GM21360 (cell line): ENCODE measurements around the gene GBP1.
"Not testable (repeated sequence)": the region's sequence is repeated elsewhere in the genome, so short reads cannot be mapped to it uniquely, and the experiment has no call there.

Experiments used
- ATAC-seq: cut with Tn5 transposase; IDR thresholded peaks from one replicate; pipeline ENCODE4 v1.9.1; 2021; ENCODE audit warnings: mild to moderate bottlenecking, moderate library complexity; ENCODE audit not compliant: unreplicated experiment

Gene GBP1, protein sequence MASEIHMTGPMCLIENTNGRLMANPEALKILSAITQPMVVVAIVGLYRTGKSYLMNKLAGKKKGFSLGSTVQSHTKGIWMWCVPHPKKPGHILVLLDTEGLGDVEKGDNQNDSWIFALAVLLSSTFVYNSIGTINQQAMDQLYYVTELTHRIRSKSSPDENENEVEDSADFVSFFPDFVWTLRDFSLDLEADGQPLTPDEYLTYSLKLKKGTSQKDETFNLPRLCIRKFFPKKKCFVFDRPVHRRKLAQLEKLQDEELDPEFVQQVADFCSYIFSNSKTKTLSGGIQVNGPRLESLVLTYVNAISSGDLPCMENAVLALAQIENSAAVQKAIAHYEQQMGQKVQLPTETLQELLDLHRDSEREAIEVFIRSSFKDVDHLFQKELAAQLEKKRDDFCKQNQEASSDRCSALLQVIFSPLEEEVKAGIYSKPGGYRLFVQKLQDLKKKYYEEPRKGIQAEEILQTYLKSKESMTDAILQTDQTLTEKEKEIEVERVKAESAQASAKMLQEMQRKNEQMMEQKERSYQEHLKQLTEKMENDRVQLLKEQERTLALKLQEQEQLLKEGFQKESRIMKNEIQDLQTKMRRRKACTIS

DNA sequence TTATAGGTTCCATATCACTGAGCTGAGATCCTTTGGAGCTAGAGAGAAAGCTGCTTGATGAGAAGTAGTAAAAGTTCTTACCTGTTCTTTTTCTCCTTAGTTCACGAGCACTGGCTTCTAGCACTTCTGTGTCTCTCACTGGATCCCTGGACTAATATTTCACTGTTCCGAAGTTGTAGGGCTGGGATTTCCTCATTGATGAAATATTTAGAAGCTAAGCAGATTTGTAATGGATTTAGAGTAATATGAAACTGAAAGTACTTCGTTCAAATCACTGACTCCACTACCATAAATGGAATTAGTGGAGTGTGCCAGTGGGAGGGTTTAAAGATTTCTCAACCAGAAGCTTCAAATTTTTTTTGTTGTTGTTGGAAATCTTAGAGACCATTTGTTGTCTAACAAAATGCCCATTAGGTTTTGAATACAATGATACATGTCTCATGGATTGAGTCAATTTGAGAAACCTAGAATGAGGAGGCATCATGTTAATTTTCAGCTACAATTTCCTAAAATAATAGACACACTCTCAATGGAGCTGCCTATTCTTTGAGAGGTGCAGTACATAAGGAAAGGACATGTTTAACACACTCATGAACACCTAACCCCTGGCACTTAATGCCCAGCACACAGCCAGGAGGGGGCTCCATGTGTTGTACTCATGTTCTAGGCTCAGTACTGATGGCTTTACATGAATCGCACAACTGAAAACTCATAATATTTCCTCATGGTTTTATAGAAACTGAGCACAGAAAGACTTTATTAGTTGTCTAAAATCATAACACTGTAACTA is at the start of gene GBP1:
Gene GBP1 (minus strand): TSS at position 130 of the 790 bp plus-strand sequence. CDS start 1,974 bp downstream, outside the sequence.
- peak; percentile 67 for ATAC-seq

DNA sequence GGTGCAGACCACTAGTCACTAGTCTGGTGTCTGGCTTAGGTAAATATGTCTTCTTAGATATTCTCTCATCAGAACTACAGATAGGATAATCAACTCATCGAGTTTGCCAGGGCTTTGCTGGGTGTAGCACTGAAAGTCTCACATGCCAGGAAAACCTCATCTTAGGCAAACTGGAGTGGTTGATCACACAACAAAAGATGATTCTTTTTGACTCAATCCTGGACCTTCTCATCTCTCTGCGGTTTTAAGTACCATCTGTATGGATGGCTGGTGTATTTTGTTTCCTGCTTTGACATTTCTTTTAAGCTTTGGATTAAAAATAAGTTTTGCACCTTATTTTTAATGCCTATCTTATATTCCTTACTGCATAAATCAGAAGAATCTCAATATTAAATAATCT is 49.7 kb upstream of the GBP1 start:
- ATAC-seq: no peak

DNA sequence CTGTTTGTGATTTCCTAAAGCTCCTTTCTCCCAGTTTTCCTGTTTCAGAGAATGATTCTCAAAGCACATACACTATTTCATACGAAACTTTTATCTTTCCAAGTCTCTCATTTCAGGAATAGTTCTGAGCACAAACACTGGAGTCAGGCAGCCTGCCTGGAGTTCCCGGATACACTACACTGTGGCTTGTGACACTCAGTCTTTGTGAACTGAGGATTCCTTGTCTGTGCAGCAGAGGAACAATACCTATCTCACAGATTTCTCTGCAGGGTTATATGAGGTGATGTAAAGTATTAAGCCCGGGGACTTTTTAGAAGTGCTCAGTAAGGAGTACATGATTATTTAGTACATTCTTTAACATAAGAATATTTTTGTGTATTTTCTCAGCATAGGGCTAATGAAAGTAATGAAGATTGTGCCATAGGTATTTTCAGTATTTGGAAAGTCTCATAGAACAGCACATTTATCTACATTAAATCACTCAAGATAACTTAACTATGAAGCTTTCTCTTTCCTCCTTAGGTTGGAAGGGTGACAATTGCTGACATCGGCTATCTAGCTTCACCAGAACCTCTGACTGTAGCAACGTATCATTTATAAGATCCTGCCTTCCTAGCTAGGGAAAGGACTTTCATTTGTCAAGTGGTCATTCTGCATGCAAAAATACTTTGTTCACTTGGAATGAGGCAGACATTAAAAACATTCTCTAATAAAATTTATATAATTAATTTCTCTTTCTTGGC is 48.0 kb upstream of the GBP1 start:
- ATAC-seq: no peak

DNA sequence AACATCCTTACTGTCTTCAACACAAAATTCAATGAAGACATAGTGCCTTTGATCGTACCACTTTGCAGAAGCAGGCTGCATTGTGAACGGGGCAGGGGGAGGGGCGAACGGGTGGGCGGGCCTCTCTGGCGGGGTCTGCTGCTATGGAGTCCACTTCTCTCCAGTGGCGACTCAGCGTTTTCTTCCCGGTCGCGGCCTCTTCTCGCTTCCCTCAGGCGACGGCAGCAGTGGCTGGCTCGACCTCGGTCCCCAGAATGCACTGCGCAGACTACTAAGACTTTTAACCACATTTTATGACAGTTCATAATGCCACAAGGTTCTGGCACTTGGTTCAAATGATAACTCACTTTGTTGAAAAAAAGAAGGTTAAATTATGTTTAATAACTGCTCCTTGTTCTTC is 39.7 kb upstream of the GBP1 start:
- ATAC-seq: no peak

DNA sequence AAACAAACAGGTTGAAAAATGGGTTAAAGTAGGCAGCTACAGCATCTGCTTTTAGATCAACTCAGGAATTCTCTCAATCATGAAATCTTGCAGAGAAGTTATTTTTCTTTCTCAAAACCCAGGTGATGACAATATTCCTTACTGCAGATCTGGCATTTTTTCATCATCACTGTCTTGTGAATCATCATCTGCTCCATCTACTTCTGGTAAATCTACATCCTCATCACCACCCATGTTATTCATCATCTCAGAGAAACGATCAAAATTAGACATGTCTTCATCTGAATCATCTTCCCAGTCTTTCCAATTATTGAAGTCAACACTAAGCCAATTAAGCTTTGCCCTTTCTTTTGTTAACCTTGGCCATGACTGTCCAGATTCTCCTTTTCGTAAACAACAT is 39.1 kb upstream of the GBP1 start:
- no peak for ATAC-seq

DNA sequence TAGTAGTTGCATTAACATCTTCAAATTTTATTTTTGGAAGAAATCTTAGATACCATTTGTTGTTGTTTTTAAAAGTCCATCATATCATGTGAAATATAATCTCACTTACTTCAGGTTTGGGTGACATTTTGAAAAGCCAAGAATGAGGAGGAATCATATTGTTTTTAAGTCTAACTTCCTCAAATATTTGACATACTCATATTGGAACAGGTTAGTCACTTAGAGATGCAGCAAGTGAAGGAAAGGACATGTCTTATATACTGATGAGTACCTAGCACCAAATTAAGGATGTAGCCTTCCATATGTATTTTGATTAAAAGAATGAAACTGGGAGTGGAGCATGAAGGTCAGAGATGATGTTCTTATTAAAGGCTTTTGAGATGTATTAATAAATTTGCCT is 37.0 kb upstream of the GBP1 start:
- no peak for ATAC-seq

DNA sequence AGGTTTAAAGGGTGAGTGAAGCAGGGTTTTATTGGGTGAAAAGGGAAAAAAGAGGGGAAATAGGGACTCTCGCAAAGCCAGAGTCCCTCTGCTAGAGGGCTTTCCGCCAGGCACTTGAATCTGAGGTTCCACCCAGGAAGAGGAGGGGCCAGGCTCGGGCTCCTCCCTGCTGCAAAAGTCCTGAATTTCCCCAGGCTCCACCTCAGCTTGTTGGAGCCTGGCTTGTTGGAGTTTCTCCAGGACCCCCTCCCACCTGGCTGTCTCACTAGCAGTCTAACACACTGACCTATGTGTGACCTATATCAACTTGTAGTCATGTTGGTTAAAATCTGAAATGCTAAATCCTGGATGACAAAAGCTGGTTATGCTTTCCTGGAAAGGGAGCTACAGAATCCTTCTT is 35.4 kb upstream of the GBP1 start:
- ATAC-seq: no peak

DNA sequence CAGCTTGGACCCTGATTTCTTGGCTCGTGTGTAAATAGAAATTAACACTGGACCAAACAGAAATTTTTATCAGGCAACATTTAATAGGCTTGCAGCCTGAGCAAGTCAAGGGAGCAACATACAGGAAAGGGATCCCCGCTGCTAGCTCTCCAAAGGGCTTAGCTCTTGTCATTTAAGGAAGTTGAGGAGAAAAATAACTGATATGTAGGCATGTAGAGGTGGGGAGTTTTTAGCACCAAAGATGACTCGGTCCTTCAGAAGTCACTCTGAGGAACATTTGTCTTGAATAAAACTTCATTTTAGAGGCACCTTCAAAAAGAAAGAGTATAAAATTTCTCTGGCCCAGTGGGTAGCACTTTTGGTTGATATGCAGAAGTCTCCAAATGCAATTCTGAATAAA is 33.8 kb upstream of the GBP1 start:
- no peak for ATAC-seq

DNA sequence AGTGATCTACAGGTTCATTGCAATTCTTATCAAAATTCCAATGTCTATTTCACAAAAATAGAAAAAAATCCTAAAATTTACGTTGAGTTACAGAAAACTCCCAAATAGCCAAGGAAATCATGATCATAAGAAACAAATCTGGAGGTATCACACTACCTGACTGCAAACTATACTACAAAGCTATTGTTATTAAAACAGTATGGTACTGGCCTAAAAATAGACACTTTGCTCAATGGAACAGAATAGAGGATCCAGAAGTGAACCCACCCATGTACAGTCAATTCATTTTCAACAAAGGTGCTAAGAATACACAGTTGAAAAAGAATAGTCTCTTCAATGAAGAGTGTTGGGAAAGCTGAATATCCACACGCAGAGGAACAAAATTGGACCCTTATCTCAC is 30.7 kb upstream of the GBP1 start:
- ATAC-seq: no peak

DNA sequence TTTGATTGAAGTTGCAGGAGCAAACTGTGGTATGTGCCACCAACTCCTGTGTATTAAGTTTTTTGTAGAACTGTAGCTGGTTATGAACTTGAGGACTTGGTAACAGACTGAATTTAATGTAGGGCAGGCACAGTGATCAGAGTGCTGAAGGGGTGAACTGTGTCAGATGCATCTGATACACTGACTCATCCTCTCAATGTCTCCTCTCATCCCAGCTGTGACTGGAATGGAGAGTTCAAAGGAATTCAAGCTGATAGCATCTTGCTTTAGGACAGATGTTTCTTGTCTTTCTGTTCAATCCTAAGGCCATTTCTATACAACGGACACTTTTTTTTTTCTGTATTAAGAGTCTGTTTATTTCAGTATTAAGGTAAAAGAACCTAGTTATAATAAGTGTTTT is 25.0 kb upstream of the GBP1 start:
- no peak for ATAC-seq

DNA sequence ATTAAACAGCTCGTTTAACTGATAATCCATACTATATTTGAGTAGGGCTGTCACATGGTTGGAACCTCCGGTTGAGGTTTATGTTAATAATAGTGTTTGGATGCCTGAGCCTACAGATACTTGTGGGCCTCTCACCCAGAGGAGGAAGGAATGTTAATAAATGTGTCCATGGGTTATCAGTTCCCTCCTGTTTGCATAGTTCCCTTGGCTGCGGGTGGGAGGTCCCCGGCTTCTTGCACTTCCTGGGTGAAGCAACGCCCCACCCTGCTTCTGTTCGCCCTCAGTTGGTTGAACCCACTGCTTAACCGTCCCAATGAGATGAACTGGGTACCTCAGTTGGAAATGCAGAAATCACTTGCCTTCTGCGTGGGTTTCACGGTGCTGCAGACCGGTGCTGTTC is 23.6 kb upstream of the GBP1 start:
- no peak for ATAC-seq

DNA sequence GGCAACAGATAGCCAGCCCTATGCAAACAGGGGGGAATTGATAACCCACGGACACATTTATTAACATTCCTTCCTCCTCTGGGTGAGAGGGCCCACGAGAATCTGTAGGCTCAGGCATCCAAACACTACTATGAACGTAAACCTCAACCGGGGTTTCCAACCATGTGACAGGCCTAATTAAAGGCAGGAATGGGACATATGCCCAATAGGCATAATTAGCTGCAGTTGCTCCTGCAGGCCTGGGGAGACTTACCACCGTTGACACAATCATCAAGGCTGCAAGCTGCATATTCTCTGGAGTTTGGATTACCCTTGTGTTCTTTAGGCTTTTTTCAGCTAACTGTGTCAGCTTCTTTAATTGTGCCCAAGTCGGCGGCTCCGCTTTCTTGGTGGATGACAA is 22.2 kb upstream of the GBP1 start:
- no peak for ATAC-seq

DNA sequence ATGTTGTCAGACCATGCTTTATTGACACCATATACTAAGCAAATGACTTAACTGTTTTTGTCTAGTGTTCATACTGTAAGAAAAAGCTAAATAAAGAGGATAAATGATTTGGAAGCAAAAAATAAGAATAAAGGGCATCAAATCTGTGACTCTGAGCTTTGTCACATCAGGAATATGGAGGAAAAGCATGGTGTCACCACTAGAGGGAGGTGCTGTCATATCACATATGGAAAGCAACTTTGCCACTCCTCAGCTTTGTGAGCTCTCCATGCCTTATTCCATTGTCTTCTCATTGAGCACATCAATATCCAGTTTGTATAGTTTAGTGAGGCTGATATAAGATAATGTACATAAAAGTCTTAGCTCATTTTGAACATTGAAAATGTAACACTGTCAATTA is 20.8 kb upstream of the GBP1 start:
- ATAC-seq: no peak

DNA sequence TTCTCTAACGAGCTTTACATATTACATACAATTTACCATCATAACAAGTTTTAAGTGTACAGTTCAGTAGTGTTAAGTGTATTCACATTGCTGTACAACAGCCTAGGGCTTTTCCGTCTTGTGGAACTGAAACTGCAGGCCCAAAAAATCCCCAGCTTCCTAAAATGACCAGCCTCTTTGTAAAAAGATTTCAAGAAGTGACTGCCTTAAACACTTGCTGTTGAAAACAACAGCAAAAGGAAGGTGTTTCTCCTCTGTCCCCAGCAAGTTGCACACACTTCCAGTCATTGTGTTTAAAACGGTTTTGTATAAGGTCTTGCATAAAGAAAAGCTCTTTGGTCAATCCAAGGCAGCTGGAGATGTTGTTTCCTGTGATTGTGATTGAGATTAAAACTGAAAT is 16.0 kb upstream of the GBP1 start:
- no peak for ATAC-seq

DNA sequence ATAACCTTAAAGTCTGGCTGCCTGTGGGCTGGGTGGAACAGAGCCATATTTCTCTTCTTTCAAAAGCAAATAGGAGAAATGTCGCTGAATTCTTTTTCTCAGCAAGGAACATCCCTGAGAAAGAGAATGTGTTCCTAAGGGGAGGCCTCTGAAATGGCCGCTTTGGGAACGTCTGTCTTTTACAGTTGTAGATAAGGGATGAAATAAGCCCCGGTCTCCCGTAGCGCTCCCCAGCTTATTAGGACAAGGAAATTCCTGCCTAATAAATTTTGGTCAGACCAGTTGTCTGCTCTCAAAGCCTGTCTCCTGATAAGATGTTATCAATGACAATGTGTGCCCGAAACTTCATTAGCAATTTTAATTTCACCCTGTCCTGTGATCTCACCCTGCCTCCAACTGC is 15.1 kb upstream of the GBP1 start:
- not testable (repeated sequence) for ATAC-seq

DNA sequence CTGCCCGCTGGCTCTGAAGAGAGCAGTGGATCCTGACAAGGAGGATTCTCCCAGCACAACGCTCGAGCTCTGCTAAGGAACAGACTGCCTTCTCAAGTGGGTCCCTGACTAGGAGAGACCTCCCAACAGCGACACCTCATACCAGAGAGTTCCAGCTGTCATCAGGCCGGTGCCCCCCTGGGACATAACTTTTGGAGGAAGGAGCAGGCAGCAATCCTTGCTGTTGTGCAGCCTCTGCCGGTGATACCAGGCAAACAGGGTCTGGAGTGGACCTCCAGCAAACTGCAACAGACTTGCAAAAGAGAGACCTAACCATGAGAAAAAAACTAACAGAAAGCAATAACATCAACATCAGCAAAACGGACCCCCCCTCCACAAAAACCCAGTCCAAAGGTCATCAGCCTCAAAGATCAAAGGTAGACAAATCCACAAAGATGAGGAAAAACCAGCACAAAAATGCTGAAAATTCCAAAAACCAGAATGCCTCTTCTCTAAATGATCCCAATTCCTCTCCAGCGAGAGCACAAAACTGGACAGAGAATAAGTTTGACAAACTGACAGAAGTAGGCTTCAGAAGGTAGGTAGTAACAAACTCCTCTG is 7.6 kb upstream of the GBP1 start:
- ATAC-seq: not testable (repeated sequence)

DNA sequence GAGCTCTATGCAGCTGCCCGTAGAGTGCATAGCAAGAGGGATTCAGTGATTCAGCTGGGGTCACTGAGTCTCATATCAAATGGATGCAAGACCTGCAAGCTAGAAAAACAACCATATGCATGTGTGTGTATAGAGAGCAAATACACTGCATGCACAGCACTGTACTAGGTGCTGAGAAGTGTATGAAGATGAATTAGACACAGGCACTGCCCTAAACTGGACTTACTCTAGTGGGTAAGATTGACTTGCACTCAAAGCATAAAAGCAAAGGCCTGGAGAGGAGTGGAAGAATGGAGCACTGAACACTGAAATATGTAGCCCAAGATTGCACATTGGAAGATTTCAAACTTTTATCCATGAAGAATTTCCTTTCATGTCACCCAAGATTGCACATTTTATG is 5.5 kb upstream of the GBP1 start:
- no peak for ATAC-seq

DNA sequence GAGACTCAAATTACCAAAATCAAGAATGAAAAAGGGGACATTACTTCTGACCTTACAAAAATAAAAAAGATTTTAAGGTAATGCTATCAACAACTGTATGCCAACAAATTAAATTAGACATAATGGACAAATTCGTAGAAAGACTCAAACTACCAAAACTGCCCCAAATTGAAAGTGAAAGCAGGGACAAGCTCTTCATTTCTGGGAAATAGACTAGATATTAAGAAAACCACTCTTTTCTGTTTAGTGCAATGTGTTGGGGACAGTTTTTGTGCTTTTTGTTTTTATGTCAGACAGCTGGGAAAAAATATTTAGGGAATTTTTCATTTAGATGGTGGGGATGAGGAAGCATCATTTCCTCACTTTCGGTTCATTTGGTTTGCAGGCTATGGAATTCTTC is 4.9 kb upstream of the GBP1 start:
- ATAC-seq: no peak

DNA sequence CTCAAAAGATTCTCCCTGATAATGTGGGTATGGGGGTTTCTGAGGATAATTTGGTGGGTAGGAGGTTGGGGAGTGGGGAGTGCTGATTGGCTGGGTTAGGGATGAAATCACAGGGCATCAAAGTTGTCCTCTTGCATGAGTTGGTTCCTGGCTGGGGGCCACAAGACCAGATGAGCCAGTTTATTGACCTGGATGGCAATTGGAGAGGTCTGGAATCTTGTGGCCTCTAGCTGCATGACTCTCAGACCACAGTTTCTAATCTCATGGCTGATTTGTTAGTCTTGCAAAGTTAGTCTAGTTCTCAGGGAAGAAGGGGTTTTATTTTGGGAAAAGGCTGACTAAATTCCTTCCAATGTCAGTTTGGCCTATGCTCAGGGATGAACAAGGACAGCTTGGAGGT is 3.3 kb upstream of the GBP1 start:
- no peak for ATAC-seq

DNA sequence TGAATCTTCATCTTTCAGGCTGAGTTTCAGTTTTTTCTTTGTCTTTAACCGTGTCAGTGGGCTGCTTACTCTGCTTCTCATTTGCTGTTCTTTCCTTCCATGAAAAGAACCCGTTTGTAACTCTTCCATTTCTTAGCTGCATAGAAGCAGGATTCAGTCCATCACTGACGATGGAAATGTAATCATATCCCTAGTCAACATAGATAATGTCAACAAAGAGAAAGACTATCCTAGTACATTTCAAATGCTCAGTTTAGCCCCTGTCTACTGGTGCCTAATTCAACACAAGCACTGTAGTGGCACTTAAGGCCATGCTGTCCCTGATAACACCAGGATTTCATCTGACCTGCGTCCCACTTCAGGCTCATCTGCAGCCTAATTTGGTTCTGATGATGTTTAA is 376 bp downstream of the GBP1 start:
- no peak for ATAC-seq

DNA sequence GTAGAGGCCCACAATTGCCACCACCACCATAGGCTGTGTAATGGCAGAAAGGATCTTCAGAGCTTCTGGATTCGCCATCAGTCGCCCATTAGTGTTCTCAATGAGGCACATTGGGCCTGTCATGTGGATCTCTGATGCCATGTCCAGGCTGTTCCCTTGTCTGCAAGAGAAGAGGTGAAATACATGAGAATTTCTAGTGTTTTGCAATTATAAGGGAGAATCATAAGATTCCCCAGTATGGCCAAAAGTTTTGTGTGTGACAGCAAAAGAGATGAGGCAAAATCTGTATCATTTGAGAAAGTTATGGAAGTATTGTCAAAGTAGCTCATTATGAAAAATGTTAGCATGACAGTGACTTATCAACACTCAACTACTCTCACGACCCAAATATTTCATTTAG is 1.9 kb downstream of the GBP1 start:
- ATAC-seq: no peak
